ENCODE measurements around the gene ANKRD13A.
A peak's percentile ranks its signal among the peaks of the same experiment; 100 is the strongest.
"Not testable (repeated sequence)": the region's sequence is repeated elsewhere in the genome, so short reads cannot be mapped to it uniquely, and the experiment has no call there.

The ANKRD13A gene

GRCh38 chr12:110048242-110049027 lies 49.2 kb downstream of the ANKRD13A start, which contains the start of gene C12orf76:
Gene C12orf76, minus strand, starts transcription at chr12:110048522. Its CDS starts 27 bp downstream, at chr12:110048495.
- peak; percentile 82 to 86 for DNase-seq (ENCODE audit: low read depth in 2 of 2)

DNA sequence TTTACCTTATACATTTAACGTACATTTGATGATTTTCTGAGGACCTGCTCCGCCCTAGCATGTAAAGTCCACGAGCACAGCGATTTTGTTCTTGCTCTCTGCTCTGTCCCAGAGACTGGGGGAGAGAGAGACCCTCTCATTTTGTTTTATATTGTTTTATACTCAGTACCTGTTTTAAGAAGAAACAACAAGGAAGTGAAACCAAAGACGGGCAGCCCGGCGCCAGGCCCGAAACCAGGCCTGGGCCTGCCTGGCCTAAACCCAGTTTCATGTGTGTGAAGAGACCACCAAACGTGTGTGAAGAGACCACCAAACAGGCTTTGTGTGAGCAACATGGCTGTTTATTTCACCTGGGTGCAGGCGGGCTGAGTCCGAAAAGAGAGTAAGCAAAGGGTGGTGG lies 49.8 kb downstream of the ANKRD13A start:
- DNase-seq (ENCODE audit: low read depth in 2 of 2): not testable (repeated sequence)

DNA sequence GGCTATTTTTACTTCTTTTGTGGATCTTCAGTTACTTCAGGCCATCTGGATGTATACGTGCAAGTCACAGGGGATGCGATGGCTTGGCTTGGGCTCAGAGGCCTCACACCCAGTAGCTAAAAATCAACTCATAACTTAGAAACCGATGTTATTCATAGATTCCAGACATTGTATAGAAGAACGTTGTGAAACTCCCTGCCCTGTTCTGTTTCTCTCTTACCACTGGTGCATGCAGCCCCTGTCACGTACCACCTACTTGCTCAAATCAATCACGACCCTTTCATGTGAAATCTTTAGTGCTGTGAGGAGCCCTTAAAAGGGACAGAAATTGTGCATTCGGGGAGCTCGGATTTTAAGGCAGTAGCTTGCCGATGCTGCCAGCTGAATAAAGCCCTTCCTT lies 50.4 kb downstream of the ANKRD13A start:
- DNase-seq (ENCODE audit: low read depth in 2 of 2): not testable (repeated sequence)

DNA sequence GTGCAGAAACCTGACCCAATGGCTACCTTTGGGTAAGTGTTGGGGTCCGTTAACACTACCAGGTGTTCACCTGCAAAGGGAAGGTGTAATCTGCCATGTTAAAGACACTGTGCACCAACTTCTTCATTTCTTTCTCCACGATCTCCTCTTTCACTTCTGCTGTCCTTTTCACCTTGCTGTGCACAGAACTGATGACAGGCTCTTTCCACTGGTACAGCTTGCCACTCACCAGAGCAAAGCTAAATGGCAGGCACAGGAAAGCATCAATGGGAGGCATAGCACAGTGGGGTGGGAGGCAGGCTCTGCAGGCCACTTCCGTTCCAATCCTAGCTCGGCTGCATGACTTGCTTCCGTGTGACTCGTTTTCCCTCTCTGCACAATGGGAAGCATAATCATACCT lies 51.7 kb downstream of the ANKRD13A start:
- DNase-seq (ENCODE audit: low read depth in 2 of 2): no peak

- DNase-seq (ENCODE audit: low read depth in 2 of 2): not testable (repeated sequence)
Observed at GRCh38 chr12:110055375-110056352, 56.4 kb downstream of the ANKRD13A start.

GRCh38 chr12:110056643-110057042 lies 57.4 kb downstream of the ANKRD13A start:
- DNase-seq (ENCODE audit: low read depth in 2 of 2): not testable (repeated sequence)

DNA sequence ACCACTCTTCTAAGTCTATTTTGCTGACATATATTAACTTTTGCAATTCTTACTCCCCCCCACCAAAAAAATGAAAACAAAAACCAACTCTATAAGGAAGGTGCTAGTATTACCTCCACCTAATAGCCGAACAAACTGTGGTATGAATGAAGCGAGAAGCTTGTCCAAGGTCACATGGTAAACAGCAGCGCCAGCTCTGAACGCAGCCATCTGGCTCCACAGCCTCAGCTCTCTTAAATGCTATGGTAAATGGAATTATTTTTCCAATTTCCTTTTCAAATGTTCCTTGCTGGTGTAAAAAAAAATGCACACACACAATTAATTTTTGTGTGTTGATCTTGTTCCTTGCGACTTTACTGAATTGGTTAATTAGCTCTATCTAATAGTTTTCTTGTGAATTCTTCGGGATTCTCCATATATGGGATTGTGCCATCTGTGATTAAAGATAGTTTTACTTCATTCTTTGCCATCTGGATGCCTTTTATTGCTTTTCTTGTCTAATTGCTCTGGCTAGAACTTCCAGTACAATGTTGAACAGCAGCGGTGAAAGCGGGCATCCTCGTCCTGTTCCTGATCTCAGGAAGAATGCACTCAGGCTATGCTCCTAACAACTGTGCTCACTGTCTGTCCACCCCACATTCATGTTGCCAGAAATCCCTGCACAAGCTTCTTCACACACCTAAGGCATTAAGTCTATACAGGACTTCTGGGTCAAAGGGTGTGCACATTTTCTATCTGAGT lies 59.8 kb downstream of the ANKRD13A start:
- no peak for DNase-seq (ENCODE audit: low read depth in 2 of 2)

GRCh38 chr12:110059651-110060000 lies 60.4 kb downstream of the ANKRD13A start:
- DNase-seq (ENCODE audit: low read depth in 2 of 2): no peak

- no peak for DNase-seq (ENCODE audit: low read depth in 2 of 2)
Observed at GRCh38 chr12:110062241-110062640, 63.0 kb downstream of the ANKRD13A start.

GRCh38 chr12:110065540-110065939 lies 66.3 kb downstream of the ANKRD13A start:
- no peak for DNase-seq (ENCODE audit: low read depth in 2 of 2)

- no peak for DNase-seq (ENCODE audit: low read depth in 2 of 2)
Observed at GRCh38 chr12:110067531-110067930, 68.3 kb downstream of the ANKRD13A start.

DNA sequence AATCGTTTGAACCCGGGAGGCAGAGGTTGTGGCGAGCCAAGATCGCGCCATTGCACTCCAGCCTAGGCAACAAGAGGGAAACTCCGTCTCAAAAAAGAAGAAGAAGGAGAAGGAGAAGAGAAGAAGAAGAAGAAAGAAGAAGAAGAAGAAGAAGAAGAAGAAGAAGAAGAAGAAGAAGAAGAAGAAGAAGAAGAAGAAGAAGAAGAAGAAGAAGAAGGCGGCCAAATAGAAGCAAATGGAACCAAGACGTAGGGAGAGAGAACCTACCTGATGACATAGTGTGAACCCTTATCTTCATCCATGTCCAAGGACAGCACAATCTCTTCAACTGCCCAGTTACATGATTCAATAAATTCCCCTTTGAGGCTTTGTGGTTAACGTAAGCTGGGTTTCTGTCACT lies 68.9 kb downstream of the ANKRD13A start:
- not testable (repeated sequence) for DNase-seq (ENCODE audit: low read depth in 2 of 2)

GRCh38 chr12:110068654-110069053 lies 69.4 kb downstream of the ANKRD13A start:
- no peak for DNase-seq (ENCODE audit: low read depth in 2 of 2)

DNA sequence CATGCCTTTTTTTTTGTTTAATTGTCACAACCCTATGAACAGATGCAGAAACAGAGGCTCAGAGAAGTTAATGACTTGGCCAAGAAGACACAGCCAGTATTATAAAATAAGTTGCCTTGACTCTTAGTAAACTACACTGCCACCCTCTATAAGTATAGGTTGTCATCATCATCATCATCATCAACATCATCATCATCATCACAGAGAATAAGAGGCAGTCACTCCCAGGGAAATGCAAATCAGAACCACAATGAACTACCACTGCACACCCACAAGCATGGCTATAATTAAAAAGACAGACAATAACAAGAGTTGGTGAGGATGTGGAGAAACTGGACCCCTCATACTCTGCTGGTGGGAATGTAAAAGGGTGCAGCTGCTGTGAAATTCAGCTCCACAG lies 72.3 kb downstream of the ANKRD13A start:
- DNase-seq (ENCODE audit: low read depth in 2 of 2): no peak

DNA sequence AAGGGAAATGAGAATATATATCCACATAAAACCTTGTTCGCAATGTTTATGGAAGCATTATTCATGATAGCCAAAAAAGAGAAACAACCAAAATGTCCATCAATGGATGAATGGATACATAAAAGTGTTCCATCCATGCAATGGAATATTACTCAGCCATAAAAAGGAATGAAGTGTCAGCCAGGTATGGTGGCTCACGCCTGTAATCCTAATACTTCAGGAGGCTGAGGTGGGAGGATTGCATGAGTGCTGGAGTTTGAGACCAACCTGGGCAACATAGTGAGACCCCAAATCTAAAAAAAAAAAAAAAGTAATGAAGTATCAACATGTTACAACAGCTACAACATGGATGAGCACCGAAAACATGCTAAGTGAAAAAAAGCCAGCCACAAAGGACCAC lies 72.7 kb downstream of the ANKRD13A start:
- DNase-seq (ENCODE audit: low read depth in 2 of 2): no peak

DNA sequence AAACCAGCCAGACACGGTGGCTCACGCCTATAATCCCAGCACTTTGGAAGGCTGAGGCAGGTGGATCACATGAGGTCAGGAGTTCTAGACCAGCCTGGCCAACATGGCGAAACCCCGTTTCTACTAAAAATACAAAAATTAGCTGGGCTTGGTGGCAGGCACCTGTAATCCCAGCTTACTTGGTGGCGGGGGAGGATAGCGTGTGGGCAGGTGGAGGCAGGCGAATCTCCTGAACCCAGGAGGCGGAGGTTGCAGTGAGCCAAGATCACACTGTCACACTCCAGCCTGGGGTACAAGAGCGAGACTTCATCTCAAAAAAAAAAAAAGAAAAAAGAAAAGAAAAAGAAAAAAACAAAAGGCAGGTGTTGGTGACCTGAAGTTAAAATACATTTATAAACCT lies 73.4 kb downstream of the ANKRD13A start:
- not testable (repeated sequence) for DNase-seq (ENCODE audit: low read depth in 2 of 2)

DNA sequence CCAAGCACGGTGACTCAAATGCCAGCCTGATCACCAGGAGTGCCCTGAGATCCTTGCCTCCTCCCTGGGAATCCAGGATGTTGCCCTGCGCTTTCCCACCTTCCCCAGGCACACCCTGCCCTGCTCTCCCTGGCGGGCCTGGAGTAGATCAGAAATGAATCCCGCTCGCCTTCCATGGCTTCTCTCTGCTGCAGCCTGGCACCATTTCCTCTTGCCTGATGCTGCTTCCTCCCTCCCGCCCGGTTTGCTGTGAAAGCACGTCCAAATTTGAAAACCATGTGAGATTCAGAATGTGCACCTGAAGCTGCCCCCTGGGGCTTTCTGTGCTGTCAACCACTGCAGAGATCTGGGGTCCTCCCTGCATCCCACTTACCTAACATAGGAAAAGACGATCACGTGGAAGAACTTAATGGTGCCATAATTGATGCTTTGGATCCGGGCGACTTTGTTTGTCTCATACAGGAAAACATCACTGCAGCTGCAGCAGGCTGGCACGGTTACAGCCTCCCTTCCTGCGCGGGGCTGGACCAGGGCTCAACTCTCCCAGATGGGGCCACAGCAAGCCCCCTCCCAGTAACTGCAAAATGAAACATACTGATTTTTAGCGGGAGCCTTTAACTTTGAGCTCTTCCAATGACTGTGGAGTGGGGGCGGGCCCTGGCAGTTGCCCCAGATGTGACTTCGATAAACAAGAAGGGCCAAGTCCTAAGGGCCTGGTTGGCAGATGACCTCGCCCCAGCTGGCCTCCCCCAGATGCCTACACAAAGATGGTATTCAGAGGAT lies 74.0 kb downstream of the ANKRD13A start:
- no peak for DNase-seq (ENCODE audit: low read depth in 2 of 2)

DNA sequence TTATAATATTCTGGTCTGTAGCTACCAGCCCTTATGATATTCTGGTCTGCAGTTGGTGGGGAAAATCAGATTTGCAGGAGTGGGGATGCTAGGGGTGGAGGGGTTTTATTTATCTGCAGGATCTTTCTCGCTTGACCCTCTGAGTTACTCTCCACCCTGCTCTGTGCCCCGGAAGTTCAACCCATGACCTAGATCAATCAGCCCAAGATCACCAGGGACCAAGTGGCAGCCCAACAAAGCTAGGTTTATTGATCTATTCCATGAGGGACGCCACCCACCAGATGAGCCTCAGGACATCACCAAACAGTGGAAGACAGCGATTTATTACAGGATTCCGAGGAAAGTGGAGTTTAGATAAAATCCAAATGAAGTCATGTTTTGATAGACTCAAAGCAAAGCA lies 74.9 kb downstream of the ANKRD13A start:
- DNase-seq (ENCODE audit: low read depth in 2 of 2): no peak

- DNase-seq (ENCODE audit: low read depth in 2 of 2): no peak
Observed at GRCh38 chr12:110075880-110076279, 76.7 kb downstream of the ANKRD13A start.

- no peak for DNase-seq (ENCODE audit: low read depth in 2 of 2)
Observed at GRCh38 chr12:110077800-110078199, 78.6 kb downstream of the ANKRD13A start.
